HG02840 (cell line): ENCODE measurements around the gene PSMA6.

Experiments
- ATAC-seq: cut with Tn5 transposase; IDR thresholded peaks from one replicate; pipeline ENCODE4 v1.9.1; 2021; ENCODE audit warnings: mild to moderate bottlenecking, moderate library complexity, moderate number of reproducible peaks; ENCODE audit not compliant: unreplicated experiment, low FRiP score

The PSMA6 gene

DNA sequence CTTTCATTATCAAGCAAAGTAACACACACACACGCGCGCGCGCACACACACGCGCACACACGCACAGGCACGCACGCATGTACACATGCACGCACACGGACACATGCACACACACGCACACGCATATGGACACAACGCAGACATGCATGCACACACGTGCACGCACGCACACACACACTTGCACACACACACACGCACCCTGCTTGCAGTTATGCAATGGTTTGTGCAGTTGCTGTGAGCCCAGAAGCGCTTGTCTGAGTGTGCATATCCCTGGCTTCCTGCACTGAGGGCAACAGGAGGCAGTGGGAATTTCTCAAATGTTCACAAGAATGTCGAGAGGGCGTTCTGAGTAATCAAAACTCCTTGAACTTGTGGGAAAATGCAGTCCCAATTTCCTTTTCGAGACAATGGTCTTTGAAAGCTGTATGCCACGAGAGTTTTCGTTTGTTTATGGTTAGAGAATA lies 70.8 kb downstream of the PSMA6 start:
- no peak for ATAC-seq

DNA sequence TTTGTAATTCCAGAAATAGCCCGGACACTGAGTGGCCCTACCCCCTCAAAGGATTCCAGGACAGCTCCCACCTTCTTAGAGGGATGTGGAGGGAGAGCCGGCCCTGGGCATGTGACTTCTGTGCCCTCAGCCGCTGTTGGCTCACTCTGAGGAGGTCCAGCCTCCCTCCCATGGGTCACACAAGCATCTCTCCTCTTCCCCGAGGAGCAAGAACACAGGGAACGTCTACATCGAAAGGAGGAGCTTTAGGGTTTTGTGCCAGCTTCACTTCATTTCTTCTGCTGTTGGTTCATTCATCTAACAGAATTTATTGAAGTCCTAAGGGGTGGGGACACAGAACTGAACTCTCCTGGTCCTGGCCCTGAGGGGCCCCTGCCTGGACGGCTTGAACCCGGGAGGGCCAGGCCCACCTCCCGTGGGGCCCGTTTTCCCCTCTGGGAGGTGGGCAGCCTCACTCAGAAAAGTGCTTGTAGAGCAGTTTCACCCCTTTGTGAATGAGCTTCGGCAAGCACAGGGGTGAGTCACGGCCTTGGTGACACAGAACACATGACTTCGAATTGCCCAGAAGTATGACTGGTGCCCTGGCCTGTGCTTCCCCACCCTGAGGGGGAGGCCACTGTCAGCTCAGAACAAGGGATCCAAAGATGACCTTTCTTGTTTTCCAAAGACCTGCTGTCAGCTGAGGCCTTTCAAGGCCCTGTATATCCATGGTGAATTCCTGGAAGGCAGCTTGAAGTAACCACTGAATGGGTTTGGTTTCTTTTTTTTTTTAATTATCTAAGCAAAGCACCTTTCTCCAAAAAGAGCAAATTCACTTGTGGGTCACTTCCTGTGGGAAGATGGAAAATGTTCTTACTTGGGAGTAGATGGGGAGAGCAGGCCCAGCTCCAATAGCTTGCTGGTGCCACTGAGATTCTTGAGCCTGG lies 73.2 kb downstream of the PSMA6 start:
- ATAC-seq = no peak

GRCh38 chr14:35366056-35366451 lies 73.9 kb downstream of the PSMA6 start:
- ATAC-seq = no peak

DNA sequence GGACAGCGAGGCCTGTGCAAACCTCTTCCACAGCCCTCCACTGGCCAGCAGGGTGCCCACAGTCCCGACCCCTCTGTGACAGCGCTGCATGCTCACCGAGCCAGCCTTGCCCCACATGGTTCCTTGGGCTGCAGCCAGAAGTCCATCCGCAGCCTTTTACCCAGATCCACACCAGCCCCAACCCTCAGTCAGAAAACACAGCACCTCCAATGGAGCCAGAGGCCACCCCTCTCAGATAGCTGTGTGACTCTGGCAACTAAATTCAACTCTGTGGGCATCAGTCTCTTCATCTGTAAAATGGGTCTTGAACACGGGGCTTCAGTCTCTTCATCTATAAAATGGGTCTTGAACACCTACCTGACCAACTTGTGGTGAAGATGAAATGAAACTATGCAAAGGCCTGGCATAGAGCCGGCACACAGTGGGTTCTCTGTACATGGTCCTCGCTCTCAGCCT lies 74.4 kb downstream of the PSMA6 start:
- ATAC-seq = no peak

- no peak for ATAC-seq
Observed at GRCh38 chr14:35367056-35367372, 74.8 kb downstream of the PSMA6 start.
